Sigmoid colon (tissue), 7 donors: Measurements from ENCODE around the gene DCDC2C. TPM values are rescaled to one million over a fixed set of nuclear protein-coding genes. Genes with fewer than 3 reads are reported as not detected.

Source experiments
- DNase-seq: peaks from one replicate; pipeline ENCODE4 v3.0.0-alpha.2; 2019
- H3K27ac ChIP-seq, 4 donors: fragments of 200-600 bp; sonication (generic); one replicate each; pipeline ENCODE4 v1.5.1; 2016 to 2019; ENCODE audit warnings: mild to moderate bottlenecking in 1 of 4
- H3K27me3 ChIP-seq, 3 donors: fragments of 200-600 bp; sonication (generic); one replicate each; pipeline ENCODE4 v1.5.1; 2019; ENCODE audit warnings: mild to moderate bottlenecking in 1 of 3
- H3K36me3 ChIP-seq, 4 donors: fragments of 200-600 bp; sonication (generic); one replicate each; pipeline ENCODE4 v1.5.1; 2016 to 2019
- H3K4me1 ChIP-seq, 4 donors: fragments of 200-600 bp; sonication (generic); one replicate each; pipeline ENCODE4 v1.5.1; 2017 to 2019
- H3K4me3 ChIP-seq, 4 donors: fragments of 200-600 bp; sonication (generic); one replicate each; pipeline ENCODE4 v1.5.1; 2017 to 2019; ENCODE audit warnings: mild to moderate bottlenecking in 2 of 4, moderate library complexity in 1 of 4
- H3K9me3 ChIP-seq, 4 donors: fragments of 200-600 bp in 3 of 4; sonication (generic) in 3 of 4; one replicate each; pipeline versions ENCODE4 v1.5.1 to v1.6.1; 2013 to 2019
- EP300 ChIP-seq, 4 donors: sonication (generic); formaldehyde crosslinking; IDR thresholded peaks; one replicate each; pipeline ENCODE4 v1.6.1; 2017; ENCODE audit warnings: antibody characterized with exemption in 4 of 4
- POLR2A ChIP-seq, 2 donors: fragments of 450-650 bp; IDR thresholded peaks; one replicate each; pipeline ENCODE4 v1.6.1; 2016; ENCODE audit warnings: antibody characterized with exemption in 2 of 2, mild to moderate bottlenecking in 2 of 2, moderate library complexity in 2 of 2
- POLR2AphosphoS5 ChIP-seq, 4 donors: sonication (generic); formaldehyde crosslinking; IDR thresholded peaks; one replicate each; pipeline ENCODE4 v1.6.1; 2017; ENCODE audit warnings: antibody characterized with exemption in 4 of 4
- WGBS, 2 donors: extraction: QIAGEN DNeasy Blood & Tissue Kit; methylation state at CpG; one replicate each; pipeline ENCODE4 v1.1.7; 2013; 5-methylcytosine and 5-hydroxymethylcytosine counted together
- intact Hi-C: fragments of 100-400 bp; cut with DNase I; formaldehyde crosslinking; loops from one replicate; pipeline ENCODE4 v1.15.1; 2023
- polyA plus RNA-seq, 3 donors: library from polyadenylated mRNA; stranded (reverse); fragments of 200-250 nt; gene quantifications; one replicate each; pipeline ENCODE4 v1.2.3, GENCODE V29; 2013
- total RNA-seq, 4 donors: library from RNA; depleted of rRNA; stranded (reverse); fragments of >200 nt; gene quantifications; one replicate each; pipeline ENCODE4 v1.1.0, GENCODE V29; 2016
- TF ChIP-seq, protein P1 (sequence below), 4 experiments: fragments of 450-650 bp in 3 of 4; fragments of 200-600 bp in 1 of 4; IDR thresholded peaks; one replicate each; pipeline ENCODE4 v1.5.1; 2016 to 2019; ENCODE audit warnings: antibody characterized with exemption in 4 of 4, mild to moderate bottlenecking in 3 of 4, moderate library complexity in 2 of 4
- donor health status: healthy with polysubstance abuse.
- donor health status: Bipolar disorder and iron deficiency.
- donor health status: healthy.

Gene DCDC2C
- total and polyA plus RNA-seq, 7 donors = 0.33 TPM; not detected in 6

DNA sequence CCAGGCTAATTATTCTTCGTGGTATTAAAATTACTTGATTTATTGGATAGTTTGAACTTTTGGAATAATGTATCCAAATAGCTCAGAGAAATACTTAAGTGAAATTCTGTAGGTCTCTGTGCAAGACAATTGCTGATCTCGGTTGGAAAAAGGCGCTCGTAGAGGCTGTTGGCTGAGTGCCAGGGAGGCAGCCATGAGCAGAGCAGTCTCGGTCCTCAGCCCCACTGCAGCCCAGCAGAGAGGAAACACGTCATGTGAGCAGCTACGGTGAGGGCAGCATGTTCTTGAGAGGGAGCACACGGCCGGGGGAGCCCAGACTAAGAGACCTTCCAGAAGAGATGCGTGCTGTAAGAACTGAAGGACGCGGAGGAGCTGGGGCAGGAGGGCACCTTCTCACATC lies 42.5 kb downstream of the DCDC2C start:
- 71 to 74% methylated on average over 12 of the region's 12 CpGs for WGBS, 2 donors
- intact Hi-C loops = no loop called here

DNA sequence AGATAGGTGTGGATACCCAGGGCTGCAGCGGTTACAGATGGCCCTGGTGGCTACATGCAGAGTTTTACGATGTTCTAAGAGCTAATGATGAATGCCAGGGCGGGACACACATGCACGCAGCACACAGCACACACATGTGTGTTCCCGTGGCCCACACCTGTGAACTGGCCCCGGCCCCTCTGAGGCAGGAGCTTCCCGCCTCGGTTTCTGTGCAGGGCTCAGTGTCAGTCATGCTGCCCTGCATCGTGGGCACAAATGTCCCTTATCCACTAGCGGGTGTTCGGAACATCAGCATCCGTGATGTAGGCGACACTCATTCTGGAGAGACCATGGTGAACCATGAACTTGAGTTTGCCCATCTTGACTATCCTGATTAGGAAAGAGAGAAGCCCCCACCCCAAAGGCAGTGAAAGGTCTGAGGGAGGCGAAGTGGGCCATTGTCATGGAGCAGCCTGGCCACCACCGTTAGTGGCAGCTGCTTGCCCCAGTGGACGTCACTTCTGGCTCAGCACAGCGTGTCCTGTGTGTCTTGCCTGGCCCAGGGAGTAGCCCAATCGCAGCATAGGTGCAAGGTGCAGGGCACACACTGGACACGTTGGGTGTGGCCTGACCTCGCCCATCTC lies 43.8 kb downstream of the DCDC2C start:
- 70 to 91% methylated on average over 20 of the region's 20 CpGs for WGBS, 2 donors
- no peak for TF ChIP-seq POLR2AphosphoS5 (IDR thresholded peaks at IDR 0.05)
- TF ChIP-seq, protein P1, sequence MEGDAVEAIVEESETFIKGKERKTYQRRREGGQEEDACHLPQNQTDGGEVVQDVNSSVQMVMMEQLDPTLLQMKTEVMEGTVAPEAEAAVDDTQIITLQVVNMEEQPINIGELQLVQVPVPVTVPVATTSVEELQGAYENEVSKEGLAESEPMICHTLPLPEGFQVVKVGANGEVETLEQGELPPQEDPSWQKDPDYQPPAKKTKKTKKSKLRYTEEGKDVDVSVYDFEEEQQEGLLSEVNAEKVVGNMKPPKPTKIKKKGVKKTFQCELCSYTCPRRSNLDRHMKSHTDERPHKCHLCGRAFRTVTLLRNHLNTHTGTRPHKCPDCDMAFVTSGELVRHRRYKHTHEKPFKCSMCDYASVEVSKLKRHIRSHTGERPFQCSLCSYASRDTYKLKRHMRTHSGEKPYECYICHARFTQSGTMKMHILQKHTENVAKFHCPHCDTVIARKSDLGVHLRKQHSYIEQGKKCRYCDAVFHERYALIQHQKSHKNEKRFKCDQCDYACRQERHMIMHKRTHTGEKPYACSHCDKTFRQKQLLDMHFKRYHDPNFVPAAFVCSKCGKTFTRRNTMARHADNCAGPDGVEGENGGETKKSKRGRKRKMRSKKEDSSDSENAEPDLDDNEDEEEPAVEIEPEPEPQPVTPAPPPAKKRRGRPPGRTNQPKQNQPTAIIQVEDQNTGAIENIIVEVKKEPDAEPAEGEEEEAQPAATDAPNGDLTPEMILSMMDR (IDR thresholded peaks at IDR 0.05) = no peak
- TF ChIP-seq EP300 (IDR thresholded peaks at IDR 0.05) = no peak
- no peak for TF ChIP-seq POLR2A (IDR thresholded peaks at IDR 0.05)
- no peak for DNase-seq
- no peak overlapping the region for H3K4me3 ChIP-seq
- H3K36me3 ChIP-seq = no peaks in the 10 kb centered on the region
- no peaks in the 10 kb centered on the region for H3K4me1 ChIP-seq
- H3K27me3 ChIP-seq = no peaks in the 10 kb centered on the region
- H3K27ac ChIP-seq = no peak overlapping the region
- no peaks in the 10 kb centered on the region for H3K9me3 ChIP-seq
- intact Hi-C loops = no loop called here

More for the DNA sequence above, 42.5 kb downstream of the DCDC2C start:
- H3K27me3 ChIP-seq = no peaks in the 10 kb centered on the region
- H3K27ac ChIP-seq = no peak overlapping the region
- H3K36me3 ChIP-seq = no peaks in the 10 kb centered on the region
- no peak for DNase-seq
- no peak overlapping the region for H3K4me3 ChIP-seq
- H3K4me1 ChIP-seq = no peaks in the 10 kb centered on the region
- TF ChIP-seq EP300 (IDR thresholded peaks at IDR 0.05) = no peak
- TF ChIP-seq, protein P1 (IDR thresholded peaks at IDR 0.05) = no peak
- TF ChIP-seq POLR2A (IDR thresholded peaks at IDR 0.05) = no peak
- no peak for TF ChIP-seq POLR2AphosphoS5 (IDR thresholded peaks at IDR 0.05)
- H3K9me3 ChIP-seq = no peaks in the 10 kb centered on the region

- no peaks in the 10 kb centered on the region for H3K9me3 ChIP-seq
- intact Hi-C loops = no loop called here
- WGBS, 2 donors = 81 to 83% methylated on average over 9 of the region's 9 CpGs
- no peak for DNase-seq
- H3K27ac ChIP-seq = no peak overlapping the region
- H3K27me3 ChIP-seq = no peaks in the 10 kb centered on the region
- no peaks in the 10 kb centered on the region for H3K4me1 ChIP-seq
- TF ChIP-seq EP300 (IDR thresholded peaks at IDR 0.05) = no peak
- TF ChIP-seq, protein P1 (IDR thresholded peaks at IDR 0.05) = no peak
- H3K4me3 ChIP-seq = no peak overlapping the region
- H3K36me3 ChIP-seq = no peaks in the 10 kb centered on the region
Measured at GRCh38 chr2:3747826-3748225, 44.5 kb downstream of the DCDC2C start.

DNA sequence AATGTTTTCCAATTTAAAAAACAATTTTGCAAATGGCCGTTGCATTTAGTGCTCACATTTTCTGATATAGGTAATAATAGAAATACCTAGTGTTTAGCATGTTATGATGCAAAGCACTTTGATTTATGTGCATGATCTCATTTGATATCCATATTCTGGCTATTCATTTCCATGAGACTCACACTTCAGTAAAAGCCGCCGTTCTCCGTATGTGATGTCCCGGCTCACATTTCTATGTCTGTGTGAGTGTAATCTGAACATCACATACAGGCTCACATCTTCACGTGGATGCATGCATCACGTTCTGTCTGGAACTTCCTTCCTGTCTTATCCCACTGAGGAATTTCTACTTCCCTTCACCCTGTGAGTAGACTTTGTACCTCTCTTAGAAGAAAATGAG lies 45.8 kb downstream of the DCDC2C start:
- Histone ChIP-seq H3K4me3 (no peak overlapping the region), H3K4me1 (peaks cover 0 to 2% (median under 1%) of the 10 kb centered on the region in 4 donors), H3K27me3 (no peaks in the 10 kb centered on the region), H3K27ac (no peak overlapping the region), H3K9me3 (no peaks in the 10 kb centered on the region), H3K36me3 (no peaks in the 10 kb centered on the region)
- intact Hi-C loops = no loop called here
- no peak for DNase-seq
- TF ChIP-seq, protein P1 (IDR thresholded peaks at IDR 0.05) = no peak
- TF ChIP-seq POLR2A (IDR thresholded peaks at IDR 0.05) = no peak
- no peak for TF ChIP-seq POLR2AphosphoS5 (IDR thresholded peaks at IDR 0.05)
- no peak for TF ChIP-seq EP300 (IDR thresholded peaks at IDR 0.05)
- 78 to 86% methylated on average over 7 of the region's 7 CpGs for WGBS, 2 donors

GRCh38 chr2:3751251-3751650 lies 47.9 kb downstream of the DCDC2C start:
- Histone ChIP-seq H3K27ac (no peak overlapping the region), H3K9me3 (no peaks in the 10 kb centered on the region), H3K4me3 (no peak overlapping the region), H3K27me3 (no peaks in the 10 kb centered on the region), H3K4me1 (peaks cover 0 to 10% (median 4%) of the 10 kb centered on the region in 4 donors), H3K36me3 (no peaks in the 10 kb centered on the region)
- intact Hi-C loops = no loop called here
- WGBS, 2 donors = 82 to 90% methylated on average over 7 of the region's 7 CpGs
- no peak for TF ChIP-seq EP300 (IDR thresholded peaks at IDR 0.05)
- TF ChIP-seq, protein P1 (IDR thresholded peaks at IDR 0.05) = no peak
- DNase-seq = no peak
